ENCODE measurements around the gene FBXL3. TPM values are rescaled to one million over a fixed set of nuclear protein-coding genes. Genes with fewer than 3 reads are reported as not detected.

Gene FBXL3
- total and polyA plus RNA-seq, 2 experiments from 2014 or later = 5.0 to 14.6 TPM

DNA sequence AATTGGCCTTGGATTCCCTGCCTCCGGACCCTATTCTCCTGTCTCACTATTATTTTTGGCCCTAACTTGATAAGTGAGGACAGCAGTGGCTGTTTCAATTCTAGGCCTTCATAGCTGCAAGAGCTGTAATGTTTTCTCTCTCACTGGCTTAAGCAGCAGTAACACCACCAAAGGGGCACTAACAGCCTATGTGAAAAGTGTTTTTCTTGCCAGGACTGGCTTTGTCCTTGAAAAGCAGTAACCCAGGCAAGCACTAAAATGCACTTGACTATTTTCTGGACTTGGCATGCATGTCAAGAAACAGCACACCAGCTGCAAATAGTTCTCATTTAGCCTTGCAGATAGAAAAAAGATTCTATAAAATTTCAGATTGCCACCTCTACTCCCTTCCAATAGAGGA, 9.3 kb upstream of the FBXL3 start (continued):
- TF ChIP-seq, protein P1, sequence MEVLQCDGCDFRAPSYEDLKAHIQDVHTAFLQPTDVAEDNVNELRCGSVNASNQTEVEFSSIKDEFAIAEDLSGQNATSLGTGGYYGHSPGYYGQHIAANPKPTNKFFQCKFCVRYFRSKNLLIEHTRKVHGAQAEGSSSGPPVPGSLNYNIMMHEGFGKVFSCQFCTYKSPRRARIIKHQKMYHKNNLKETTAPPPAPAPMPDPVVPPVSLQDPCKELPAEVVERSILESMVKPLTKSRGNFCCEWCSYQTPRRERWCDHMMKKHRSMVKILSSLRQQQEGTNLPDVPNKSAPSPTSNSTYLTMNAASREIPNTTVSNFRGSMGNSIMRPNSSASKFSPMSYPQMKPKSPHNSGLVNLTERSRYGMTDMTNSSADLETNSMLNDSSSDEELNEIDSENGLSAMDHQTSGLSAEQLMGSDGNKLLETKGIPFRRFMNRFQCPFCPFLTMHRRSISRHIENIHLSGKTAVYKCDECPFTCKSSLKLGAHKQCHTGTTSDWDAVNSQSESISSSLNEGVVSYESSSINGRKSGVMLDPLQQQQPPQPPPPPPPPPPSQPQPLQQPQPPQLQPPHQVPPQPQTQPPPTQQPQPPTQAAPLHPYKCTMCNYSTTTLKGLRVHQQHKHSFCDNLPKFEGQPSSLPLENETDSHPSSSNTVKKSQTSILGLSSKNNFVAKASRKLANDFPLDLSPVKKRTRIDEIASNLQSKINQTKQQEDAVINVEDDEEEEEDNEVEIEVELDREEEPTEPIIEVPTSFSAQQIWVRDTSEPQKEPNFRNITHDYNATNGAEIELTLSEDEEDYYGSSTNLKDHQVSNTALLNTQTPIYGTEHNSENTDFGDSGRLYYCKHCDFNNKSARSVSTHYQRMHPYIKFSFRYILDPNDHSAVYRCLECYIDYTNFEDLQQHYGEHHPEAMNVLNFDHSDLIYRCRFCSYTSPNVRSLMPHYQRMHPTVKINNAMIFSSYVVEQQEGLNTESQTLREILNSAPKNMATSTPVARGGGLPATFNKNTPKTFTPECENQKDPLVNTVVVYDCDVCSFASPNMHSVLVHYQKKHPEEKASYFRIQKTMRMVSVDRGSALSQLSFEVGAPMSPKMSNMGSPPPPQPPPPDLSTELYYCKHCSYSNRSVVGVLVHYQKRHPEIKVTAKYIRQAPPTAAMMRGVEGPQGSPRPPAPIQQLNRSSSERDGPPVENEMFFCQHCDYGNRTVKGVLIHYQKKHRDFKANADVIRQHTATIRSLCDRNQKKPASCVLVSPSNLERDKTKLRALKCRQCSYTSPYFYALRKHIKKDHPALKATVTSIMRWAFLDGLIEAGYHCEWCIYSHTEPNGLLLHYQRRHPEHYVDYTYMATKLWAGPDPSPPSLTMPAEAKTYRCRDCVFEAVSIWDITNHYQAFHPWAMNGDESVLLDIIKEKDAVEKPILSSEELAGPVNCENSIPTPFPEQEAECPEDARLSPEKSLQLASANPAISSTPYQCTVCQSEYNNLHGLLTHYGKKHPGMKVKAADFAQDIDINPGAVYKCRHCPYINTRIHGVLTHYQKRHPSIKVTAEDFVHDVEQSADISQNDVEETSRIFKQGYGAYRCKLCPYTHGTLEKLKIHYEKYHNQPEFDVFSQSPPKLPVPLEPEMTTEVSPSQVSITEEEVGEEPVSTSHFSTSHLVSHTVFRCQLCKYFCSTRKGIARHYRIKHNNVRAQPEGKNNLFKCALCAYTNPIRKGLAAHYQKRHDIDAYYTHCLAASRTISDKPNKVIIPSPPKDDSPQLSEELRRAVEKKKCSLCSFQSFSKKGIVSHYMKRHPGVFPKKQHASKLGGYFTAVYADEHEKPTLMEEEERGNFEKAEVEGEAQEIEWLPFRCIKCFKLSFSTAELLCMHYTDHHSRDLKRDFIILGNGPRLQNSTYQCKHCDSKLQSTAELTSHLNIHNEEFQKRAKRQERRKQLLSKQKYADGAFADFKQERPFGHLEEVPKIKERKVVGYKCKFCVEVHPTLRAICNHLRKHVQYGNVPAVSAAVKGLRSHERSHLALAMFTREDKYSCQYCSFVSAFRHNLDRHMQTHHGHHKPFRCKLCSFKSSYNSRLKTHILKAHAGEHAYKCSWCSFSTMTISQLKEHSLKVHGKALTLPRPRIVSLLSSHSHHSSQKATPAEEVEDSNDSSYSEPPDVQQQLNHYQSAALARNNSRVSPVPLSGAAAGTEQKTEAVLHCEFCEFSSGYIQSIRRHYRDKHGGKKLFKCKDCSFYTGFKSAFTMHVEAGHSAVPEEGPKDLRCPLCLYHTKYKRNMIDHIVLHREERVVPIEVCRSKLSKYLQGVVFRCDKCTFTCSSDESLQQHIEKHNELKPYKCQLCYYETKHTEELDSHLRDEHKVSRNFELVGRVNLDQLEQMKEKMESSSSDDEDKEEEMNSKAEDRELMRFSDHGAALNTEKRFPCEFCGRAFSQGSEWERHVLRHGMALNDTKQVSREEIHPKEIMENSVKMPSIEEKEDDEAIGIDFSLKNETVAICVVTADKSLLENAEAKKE (CRISPR knock-in tag; IDR thresholded peaks at IDR 0.05) = no peak
- TF ChIP-seq, protein P2, sequence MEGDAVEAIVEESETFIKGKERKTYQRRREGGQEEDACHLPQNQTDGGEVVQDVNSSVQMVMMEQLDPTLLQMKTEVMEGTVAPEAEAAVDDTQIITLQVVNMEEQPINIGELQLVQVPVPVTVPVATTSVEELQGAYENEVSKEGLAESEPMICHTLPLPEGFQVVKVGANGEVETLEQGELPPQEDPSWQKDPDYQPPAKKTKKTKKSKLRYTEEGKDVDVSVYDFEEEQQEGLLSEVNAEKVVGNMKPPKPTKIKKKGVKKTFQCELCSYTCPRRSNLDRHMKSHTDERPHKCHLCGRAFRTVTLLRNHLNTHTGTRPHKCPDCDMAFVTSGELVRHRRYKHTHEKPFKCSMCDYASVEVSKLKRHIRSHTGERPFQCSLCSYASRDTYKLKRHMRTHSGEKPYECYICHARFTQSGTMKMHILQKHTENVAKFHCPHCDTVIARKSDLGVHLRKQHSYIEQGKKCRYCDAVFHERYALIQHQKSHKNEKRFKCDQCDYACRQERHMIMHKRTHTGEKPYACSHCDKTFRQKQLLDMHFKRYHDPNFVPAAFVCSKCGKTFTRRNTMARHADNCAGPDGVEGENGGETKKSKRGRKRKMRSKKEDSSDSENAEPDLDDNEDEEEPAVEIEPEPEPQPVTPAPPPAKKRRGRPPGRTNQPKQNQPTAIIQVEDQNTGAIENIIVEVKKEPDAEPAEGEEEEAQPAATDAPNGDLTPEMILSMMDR (conservative IDR thresholded peaks at IDR 0.05; ENCODE audit: low read depth in 2 of 2) = no peak

DNA sequence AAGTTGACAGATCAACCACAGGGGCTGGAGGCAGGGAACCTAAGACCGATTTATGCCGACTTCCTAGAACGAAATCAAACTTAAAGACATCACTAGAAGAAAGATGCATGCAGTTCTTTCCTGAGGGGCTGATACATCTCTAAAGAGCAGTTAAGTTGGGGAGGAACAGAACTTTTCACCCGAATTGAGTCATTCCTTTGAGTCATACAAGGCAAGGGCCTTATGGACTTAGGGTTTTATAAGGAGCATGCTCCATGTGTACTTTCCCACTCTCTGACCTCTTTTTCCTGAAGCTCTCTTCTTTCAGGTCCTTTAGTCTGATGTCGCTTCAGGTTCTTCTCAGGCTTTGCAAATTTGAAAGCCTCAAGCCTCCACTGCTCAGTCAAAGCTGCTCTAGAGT, 7.9 kb upstream of the FBXL3 start:
- ATAC-seq (no peak), DNase-seq (ENCODE audit: low spot score) (no peak)
- Histone ChIP-seq H3K27me3 (ENCODE audit: insufficient read depth) (no peaks in the 10 kb centered on the region), H3K9me2 (ENCODE audit: insufficient read depth) (peaks cover 8% of the 10 kb centered on the region; the same call in 1 of the 2 replicates), H3K4me2 (no peak overlapping the region), H3K36me3 (ENCODE audit: insufficient read depth) (no peaks in the 10 kb centered on the region), H3K4me3 (no peak overlapping the region), H3F3A (replicated peaks; ENCODE audit: low read depth) (no peaks in the 10 kb centered on the region), H3K79me2 (replicated peaks; ENCODE audit: insufficient read depth) (no peaks in the 10 kb centered on the region), H3K4me1 (ENCODE audit: insufficient read depth) (no peaks in the 10 kb centered on the region), H2AFZ (no peak overlapping the region), H4K20me1 (replicated peaks; ENCODE audit: insufficient read depth) (no peaks in the 10 kb centered on the region), H3K27ac (ENCODE audit: low read depth) (no peak overlapping the region)
- Mint-ChIP-seq H3K9me3 (no peaks in the 10 kb centered on the region), H3K36me3 (ENCODE audit: low read depth) (no peaks in the 10 kb centered on the region), H3K27me3 (ENCODE audit: insufficient read depth, low read depth, poor library complexity) (no peaks in the 10 kb centered on the region), H3K27ac (no peak overlapping the region), H3K4me1 (no peaks in the 10 kb centered on the region), H3K4me3 (no peak overlapping the region)
- no peak for TF ChIP-seq ZNF331 (CRISPR knock-in tag; IDR thresholded peaks at IDR 0.05; ENCODE audit: low read depth)
- TF ChIP-seq, protein P3, sequence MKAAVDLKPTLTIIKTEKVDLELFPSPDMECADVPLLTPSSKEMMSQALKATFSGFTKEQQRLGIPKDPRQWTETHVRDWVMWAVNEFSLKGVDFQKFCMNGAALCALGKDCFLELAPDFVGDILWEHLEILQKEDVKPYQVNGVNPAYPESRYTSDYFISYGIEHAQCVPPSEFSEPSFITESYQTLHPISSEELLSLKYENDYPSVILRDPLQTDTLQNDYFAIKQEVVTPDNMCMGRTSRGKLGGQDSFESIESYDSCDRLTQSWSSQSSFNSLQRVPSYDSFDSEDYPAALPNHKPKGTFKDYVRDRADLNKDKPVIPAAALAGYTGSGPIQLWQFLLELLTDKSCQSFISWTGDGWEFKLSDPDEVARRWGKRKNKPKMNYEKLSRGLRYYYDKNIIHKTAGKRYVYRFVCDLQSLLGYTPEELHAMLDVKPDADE (IDR thresholded peaks at IDR 0.05) = no peak
- no peak for TF ChIP-seq CREB1 (CRISPR knock-in tag; IDR thresholded peaks at IDR 0.05; ENCODE audit: low read depth)
- no peak for TF ChIP-seq ZNF114 (CRISPR knock-in tag; IDR thresholded peaks at IDR 0.05)
- no peak for TF ChIP-seq JUNB (IDR thresholded peaks at IDR 0.05; ENCODE audit: unreplicated experiment)
- TF ChIP-seq NANOG (IDR thresholded peaks at IDR 0.05; ENCODE audit: borderline replicate concordance) = no peak
